Coronary artery (tissue), 2 donors: ENCODE measurements around the gene PLPP6.
A peak's percentile ranks its signal among the peaks of the same experiment; 100 is the strongest.

ENCODE experiments used
- DNase-seq: peaks from one replicate; pipeline ENCODE4 v3.0.0-alpha.2; 2017; ENCODE audit warnings: low spot score
- H3K27ac ChIP-seq, 2 donors: fragments of 200-600 bp; sonication (generic); one replicate each; pipeline ENCODE4 v1.5.1; 2016 to 2019
- H3K4me3 ChIP-seq: fragments of 200-600 bp; sonication (generic); 2 replicates; pipeline ENCODE4 v1.5.1; 2016; ENCODE audit warnings: mild to moderate bottlenecking, moderate library complexity
- TF ChIP-seq, protein P1 (sequence below): fragments of 200-600 bp; sonication (generic); IDR thresholded peaks from one replicate; pipeline ENCODE4 v1.5.1; 2019; ENCODE audit warnings: antibody characterized with exemption

PLPP6 gene

GRCh38 chr9:4678679-4679267, 16.7 kb downstream of the PLPP6 start:
- TF ChIP-seq, protein P1, sequence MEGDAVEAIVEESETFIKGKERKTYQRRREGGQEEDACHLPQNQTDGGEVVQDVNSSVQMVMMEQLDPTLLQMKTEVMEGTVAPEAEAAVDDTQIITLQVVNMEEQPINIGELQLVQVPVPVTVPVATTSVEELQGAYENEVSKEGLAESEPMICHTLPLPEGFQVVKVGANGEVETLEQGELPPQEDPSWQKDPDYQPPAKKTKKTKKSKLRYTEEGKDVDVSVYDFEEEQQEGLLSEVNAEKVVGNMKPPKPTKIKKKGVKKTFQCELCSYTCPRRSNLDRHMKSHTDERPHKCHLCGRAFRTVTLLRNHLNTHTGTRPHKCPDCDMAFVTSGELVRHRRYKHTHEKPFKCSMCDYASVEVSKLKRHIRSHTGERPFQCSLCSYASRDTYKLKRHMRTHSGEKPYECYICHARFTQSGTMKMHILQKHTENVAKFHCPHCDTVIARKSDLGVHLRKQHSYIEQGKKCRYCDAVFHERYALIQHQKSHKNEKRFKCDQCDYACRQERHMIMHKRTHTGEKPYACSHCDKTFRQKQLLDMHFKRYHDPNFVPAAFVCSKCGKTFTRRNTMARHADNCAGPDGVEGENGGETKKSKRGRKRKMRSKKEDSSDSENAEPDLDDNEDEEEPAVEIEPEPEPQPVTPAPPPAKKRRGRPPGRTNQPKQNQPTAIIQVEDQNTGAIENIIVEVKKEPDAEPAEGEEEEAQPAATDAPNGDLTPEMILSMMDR: no peak
- no peak for DNase-seq
- H3K27ac ChIP-seq: peak overlapping the region; percentile 94 to 97
- H3K4me3 ChIP-seq: peak overlapping the region; percentile 79

DNA sequence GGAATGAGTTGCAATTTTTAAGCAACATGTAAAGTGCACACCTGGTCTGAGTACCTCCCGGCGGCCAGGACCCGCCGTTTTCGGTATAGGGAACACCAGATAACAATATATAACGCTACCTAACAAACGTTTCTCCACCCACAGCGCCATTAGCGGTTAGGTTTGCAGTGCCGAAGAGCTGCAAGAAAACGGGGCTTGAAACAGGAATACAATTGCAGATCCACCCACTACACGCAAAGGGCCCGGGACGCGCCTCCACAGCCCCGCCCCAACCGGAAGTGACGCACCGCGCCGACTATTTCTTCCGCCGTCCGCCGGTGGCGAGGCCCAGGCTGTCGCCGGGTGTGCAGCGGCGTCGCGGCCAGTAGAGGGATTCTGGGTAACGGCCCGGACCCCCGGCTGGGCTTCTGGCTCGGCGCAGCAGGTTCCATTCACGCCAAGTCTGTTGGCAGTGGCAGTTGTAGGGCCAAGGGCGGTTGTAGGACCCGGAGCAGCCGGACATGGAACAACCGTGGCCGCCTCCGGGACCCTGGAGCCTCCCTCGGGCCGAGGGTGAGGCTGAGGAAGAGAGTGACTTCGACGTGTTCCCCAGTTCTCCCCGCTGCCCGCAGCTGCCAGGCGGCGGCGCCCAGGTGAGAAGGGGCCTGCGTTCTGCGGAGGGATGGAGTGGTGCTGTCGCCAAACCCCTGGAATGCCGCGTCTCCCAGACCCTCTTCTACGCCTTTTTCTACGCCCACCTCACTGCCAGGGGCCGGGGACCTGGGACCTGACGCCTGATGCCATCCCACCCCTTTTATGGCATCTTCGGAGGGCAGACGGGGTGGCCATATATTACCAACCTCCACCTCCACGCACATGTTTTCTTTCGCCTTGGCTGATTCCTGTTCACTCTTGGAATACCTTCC, 17.4 kb downstream of the PLPP6 start, which contains the start of gene CDC37L1:
CDC37L1 (plus strand) TSS at position 302 of the 905 bp plus-strand sequence; CDS start at position 501, 199 bp downstream.
- peak; percentile 99 for DNase-seq
- TF ChIP-seq, protein P1: peak; percentile 33
- Histone ChIP-seq H3K4me3 (peak within 1 kb of the TSS; percentile 79), H3K27ac (peak within 1 kb of the TSS; percentile 94 to 97)

GRCh38 chr9:4680173-4680525, 18.1 kb downstream of the PLPP6 start:
- DNase-seq: no peak
- TF ChIP-seq, protein P1: no peak
- H3K27ac ChIP-seq: peak overlapping the region; percentile 94 to 97
- H3K4me3 ChIP-seq: peak overlapping the region; percentile 79

GRCh38 chr9:4680750-4681149, 18.7 kb downstream of the PLPP6 start:
- no peak for DNase-seq
- TF ChIP-seq, protein P1: no peak
- Histone ChIP-seq H3K4me3 (peak overlapping the region; percentile 79), H3K27ac (peak overlapping the region; percentile 94 to 97)

DNA sequence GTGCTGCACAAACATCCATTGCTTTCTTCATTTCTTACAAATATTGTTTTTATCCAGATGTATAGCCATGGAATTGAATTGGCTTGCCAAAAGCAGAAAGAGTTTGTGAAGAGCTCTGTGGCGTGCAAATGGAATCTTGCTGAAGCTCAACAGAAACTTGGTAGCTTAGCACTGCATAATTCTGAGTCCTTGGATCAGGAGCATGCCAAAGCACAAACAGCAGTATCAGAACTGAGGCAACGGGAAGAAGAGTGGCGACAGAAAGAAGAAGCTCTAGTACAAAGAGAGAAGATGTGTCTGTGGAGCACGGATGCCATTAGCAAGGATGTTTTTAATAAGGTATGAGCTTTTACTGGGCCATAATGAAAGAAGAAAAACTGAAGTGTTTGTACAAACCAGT, 22.7 kb downstream of the PLPP6 start:
- DNase-seq: no peak
- TF ChIP-seq, protein P1: no peak
- peak overlapping the region in 1 of 2 donors; percentile 4 for H3K27ac ChIP-seq

DNA sequence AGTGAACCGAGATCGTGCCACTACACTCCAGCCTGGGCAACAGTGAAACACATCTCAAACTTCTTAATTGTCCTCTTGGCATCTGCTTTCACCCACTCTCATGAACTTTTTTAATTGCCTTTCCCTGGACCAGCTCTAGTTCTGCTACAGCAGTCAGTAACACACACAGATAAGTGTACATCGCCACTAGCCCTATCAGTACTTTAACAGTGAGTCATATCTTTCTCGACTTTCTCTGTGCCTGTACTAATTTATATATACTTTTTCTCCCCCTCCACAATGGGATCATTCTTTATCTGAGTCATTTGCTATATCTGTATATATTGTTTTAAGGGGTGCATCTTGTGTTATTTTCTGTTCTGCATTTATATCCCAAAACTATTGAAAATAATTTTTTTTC, 24.0 kb downstream of the PLPP6 start:
- TF ChIP-seq, protein P1: no peak
- Histone ChIP-seq H3K27ac (peak overlapping the region; percentile 19 to 82), H3K4me3 (peak overlapping the region; percentile 17)
- no peak for DNase-seq

More for the DNA sequence above, 22.7 kb downstream of the PLPP6 start:
- H3K4me3 ChIP-seq: no peak overlapping the region
